T-helper 9 cell (primary cell): ENCODE measurements around the gene BRD3OS.
A peak's percentile ranks its signal among the peaks of the same experiment; 100 is the strongest.
"Not testable (repeated sequence)": the region's sequence is repeated elsewhere in the genome, so short reads cannot be mapped to it uniquely, and the experiment has no call there.

Experiments
- DNase-seq: peaks from one replicate; pipeline ENCODE4 v3.0.0-alpha.2; 2020

The BRD3OS gene

GRCh38 chr9:134066526-134066912, 41.2 kb downstream of the BRD3OS start:
- no peak for DNase-seq

GRCh38 chr9:134066913-134067851, 41.9 kb downstream of the BRD3OS start:
- peak; percentile 51 for DNase-seq

- DNase-seq = peak; percentile 78
These were observed 42.8 kb downstream of the BRD3OS start, which contains the start of gene BRD3 for GRCh38 chr9:134067904-134068743. BRD3 (minus strand) TSS chr9:134068026; CDS start chr9:134053477, 14,549 bp downstream.

GRCh38 chr9:134068744-134069479, 43.6 kb downstream of the BRD3OS start:
- no peak for DNase-seq

GRCh38 chr9:134069480-134070399, 44.5 kb downstream of the BRD3OS start:
- no peak for DNase-seq

GRCh38 chr9:134071149-134071548, 45.9 kb downstream of the BRD3OS start:
- no peak for DNase-seq

GRCh38 chr9:134072683-134073082, 47.4 kb downstream of the BRD3OS start:
- not testable (repeated sequence) for DNase-seq

GRCh38 chr9:134073500-134073899, 48.2 kb downstream of the BRD3OS start:
- DNase-seq = no peak

GRCh38 chr9:134075689-134076088, 50.4 kb downstream of the BRD3OS start:
- DNase-seq = not testable (repeated sequence)

GRCh38 chr9:134076644-134077043, 51.4 kb downstream of the BRD3OS start:
- DNase-seq = no peak
